K562 (cell line): ENCODE data around the gene TIPARP. TPM values are rescaled to one million over a fixed set of nuclear protein-coding genes. Genes with fewer than 3 reads are reported as not detected.

Experiments
- ATAC-seq: fragments of 200-7000 bp; cut with Tn5 transposase; 3 replicates; pipeline ENCODE4 v1.9.1; 2020; ENCODE audit warnings: moderate library complexity
- BruUV-seq: library from RNA; stranded (reverse); fragments of 400-500 nt; replicated peaks from 2 replicates; lab custom pipeline; 2021; lab: Mats Ljungman, UMichigan
- CTCF ChIA-PET: fragments of 300-600 bp; formaldehyde crosslinking; extraction: SDS; loops from one replicate; lab custom pipeline; 2021; ENCODE audit warnings: low intra/inter-chr PET ratio; lab: Yijun Ruan, JAX
- POLR2A ChIA-PET: fragments of 300-600, 350-650 bp; sonication (Branson Sonifier 250); formaldehyde crosslinking; extraction: SDS; loops from one replicate; lab custom pipeline; 2021; ENCODE audit warnings: antibody characterized with exemption, inconsistent platforms; lab: Yijun Ruan, JAX
- DNase-seq, 4 experiments: peaks; one replicate each; pipeline versions ENCODE4 v3.0.0 to v3.0.0-alpha.2; 2011 to 2018; ENCODE audit warnings: low spot score in 3 of 4, mixed read lengths in 3 of 4; ENCODE audit errors: extremely low read depth in 1 of 4
- FAIRE-seq: peaks from 2 replicates; lab custom pipeline; 2011; peaks lifted over from hg19 to GRCh38; lab: Jason Lieb, UNC
- H2AFZ ChIP-seq: 2 replicates; pipeline ENCODE4 v1.6.0; 2011; ENCODE audit warnings: low read depth, low read length, control low read depth, inconsistent platforms
- H3K27ac ChIP-seq: fragments of 200-600 bp; 3 replicates; pipeline ENCODE4 v1.8.0; 2011; ENCODE audit warnings: low read depth, mild to moderate bottlenecking, control low read depth, inconsistent platforms, low read length, moderate library complexity, mixed read lengths; ENCODE audit errors: extremely low read depth
- H3K27me3 ChIP-seq, 2 experiments: fragments of 300-600 bp in 1 of 2; 2 replicates in 1 of 2; 3 replicates in 1 of 2; pipeline versions ENCODE4 v1.6.0 to v1.8.0; 2011; ENCODE audit warnings: inconsistent platforms in 2 of 2, low read length in 2 of 2, mild to moderate bottlenecking in 1 of 2, mixed read lengths in 1 of 2, moderate library complexity in 1 of 2; ENCODE audit not compliant: control insufficient read depth in 2 of 2, insufficient read depth in 2 of 2
- H3K36me3 ChIP-seq: fragments of 300-600 bp; 3 replicates; pipeline ENCODE4 v1.8.0; 2011; ENCODE audit warnings: mild to moderate bottlenecking, low read length, inconsistent platforms; ENCODE audit not compliant: control insufficient read depth, insufficient read depth
- H3K4me1 ChIP-seq, 2 experiments: fragments of 200-600 bp in 1 of 2; replicated peaks in 1 of 2; 2 replicates in 1 of 2; 3 replicates in 1 of 2; pipeline versions ENCODE4 v1.5.1 to v1.8.0; 2011; ENCODE audit warnings: inconsistent platforms in 2 of 2, low read length in 2 of 2, mild to moderate bottlenecking in 1 of 2, mixed read lengths in 1 of 2, moderate library complexity in 1 of 2; ENCODE audit not compliant: control insufficient read depth in 2 of 2, insufficient read depth in 2 of 2
- H3K4me2 ChIP-seq: 2 replicates; pipeline ENCODE4 v1.6.1; 2011; ENCODE audit warnings: low read length, control low read depth, inconsistent platforms, mixed read lengths; ENCODE audit not compliant: insufficient read depth
- H3K4me3 ChIP-seq: fragments of 200-600 bp; sonication (generic), shearing (Covaris generic); 2 replicates; pipeline ENCODE4 v1.5.1; 2016; ENCODE audit warnings: control low read depth, inconsistent platforms
- H3K79me2 ChIP-seq: fragments of 200-600 bp; 3 replicates; pipeline ENCODE4 v1.8.0; 2011; ENCODE audit warnings: low read length, inconsistent platforms; ENCODE audit not compliant: control insufficient read depth, insufficient read depth
- H3K9ac ChIP-seq, 2 experiments: 2 replicates each; pipeline versions ENCODE4 v1.6.0 to v1.6.1; 2011; ENCODE audit warnings: low read depth in 2 of 2, low read length in 2 of 2, control low read depth in 1 of 2, inconsistent platforms in 1 of 2, mild to moderate bottlenecking in 1 of 2, mixed read lengths in 1 of 2; ENCODE audit not compliant: insufficient read depth in 1 of 2
- H3K9me1 ChIP-seq: one replicate; pipeline ENCODE4 v1.6.0; 2011; ENCODE audit warnings: inconsistent platforms, mild to moderate bottlenecking, low read length, moderate library complexity; ENCODE audit not compliant: control insufficient read depth, insufficient read depth
- H3K9me3 ChIP-seq: replicated peaks from 2 replicates; pipeline ENCODE4 v1.5.1; 2011; ENCODE audit warnings: low read depth, low read length, inconsistent platforms; ENCODE audit not compliant: control insufficient read depth, insufficient read depth
- H4K20me1 ChIP-seq: replicated peaks from 2 replicates; pipeline ENCODE4 v1.6.1; 2011; ENCODE audit warnings: low read length, inconsistent platforms, mixed read lengths; ENCODE audit not compliant: control insufficient read depth, insufficient read depth
- BCOR ChIP-seq: fragments of 450-650 bp; IDR thresholded peaks from 2 replicates; pipeline ENCODE4 v1.6.1; 2016
- EP300 ChIP-seq: IDR thresholded peaks from 2 replicates; pipeline ENCODE4 v1.6.1; 2012; ENCODE audit warnings: low read length, improper control_type of control experiment
- HCFC1 ChIP-seq: IDR thresholded peaks from 2 replicates; pipeline ENCODE4 v1.6.1; 2012; ENCODE audit warnings: low read depth, low read length, improper control_type of control experiment
- HNRNPH1 ChIP-seq: fragments of 200-400 bp; formaldehyde crosslinking; optimal IDR thresholded peaks from 2 replicates; pipeline ENCODE3; 2017; ENCODE audit warnings: low read depth, mild to moderate bottlenecking, low read length, moderate library complexity
- KAT8 ChIP-seq: fragments of 450-650 bp; IDR thresholded peaks from 2 replicates; pipeline ENCODE4 v1.6.1; 2016; ENCODE audit warnings: low read depth, mild to moderate bottlenecking
- LEF1 ChIP-seq: fragments of 450-650 bp; IDR thresholded peaks from 2 replicates; pipeline ENCODE4 v1.6.1; 2016; ENCODE audit warnings: mild to moderate bottlenecking
- MED1 ChIP-seq: sonication (generic); formaldehyde crosslinking; IDR thresholded peaks from 2 replicates; pipeline ENCODE4 v1.8.1; 2023; ENCODE audit warnings: missing genetic modification reagents, borderline replicate concordance
- NCOA2 ChIP-seq, 2 experiments: fragments of 450-650 bp; IDR thresholded peaks; 2 replicates each; pipeline ENCODE4 v1.6.1; 2018; ENCODE audit warnings: mild to moderate bottlenecking in 2 of 2, moderate library complexity in 1 of 2; ENCODE audit not compliant: partially characterized antibody in 2 of 2
- POLR2B ChIP-seq: fragments of 450-650 bp; IDR thresholded peaks from 2 replicates; pipeline ENCODE4 v1.6.1; 2018; ENCODE audit warnings: low read depth; ENCODE audit not compliant: partially characterized antibody
- PRMT5 ChIP-seq: sonication (generic); formaldehyde crosslinking; IDR thresholded peaks from 2 replicates; pipeline ENCODE4 v1.5.0; 2020; ENCODE audit warnings: missing genetic modification reagents
- RCOR1 ChIP-seq, 2 experiments: IDR thresholded peaks; 2 replicates each; pipeline ENCODE4 v1.6.1; 2012; ENCODE audit warnings: low read depth in 2 of 2, low read length in 2 of 2, borderline replicate concordance in 1 of 2, improper control_type of control experiment in 1 of 2
- ZFPM2 ChIP-seq: fragments of 250-450 bp; sonication (Bioruptor Pico); IDR thresholded peaks from 2 replicates; pipeline ENCODE4 v1.5.1; 2022; ENCODE audit warnings: mild to moderate bottlenecking
- ZNF140 ChIP-seq: fragments of 250-450 bp; sonication (Bioruptor Pico); IDR thresholded peaks from 2 replicates; pipeline ENCODE4 v1.8.0; 2021; ENCODE audit warnings: moderate library complexity, mild to moderate bottlenecking, inconsistent platforms
- ZNF444 ChIP-seq: fragments of 250-450 bp; sonication (Bioruptor Pico); IDR thresholded peaks from 2 replicates; pipeline ENCODE4 v1.4.0; 2020; ENCODE audit warnings: mild to moderate bottlenecking, moderate library complexity
- WGBS: fragments of 100-300 bp; shearing (Covaris generic); methylation state at CpG from one replicate; pipeline ENCODE4 v1.1.6; 2016; ENCODE audit warnings: low coverage, mixed read lengths; ENCODE audit not compliant: insufficient coverage; ENCODE audit errors: missing lambda C conversion rate; 5-methylcytosine and 5-hydroxymethylcytosine counted together
- in situ Hi-C: fragments of 300-500 bp; cut with MboI; formaldehyde crosslinking; loops from 4 replicates; pipeline ENCODE4 v1.15.0; 2018; ENCODE audit warnings: inconsistent platforms, mixed read lengths
- intact Hi-C: fragments of 100-400 bp; cut with micrococcal nuclease; formaldehyde crosslinking; loops from 2 replicates; pipeline ENCODE4 v1.14.2; 2022
- polyA plus RNA-seq, 8 experiments: library from polyadenylated mRNA; depleted of rRNA in 4 of 8; stranded (reverse) in 5 of 8; unstranded in 3 of 8; fragments of >200 nt; fragmentation: Nextera tagmentation in 2 of 8; fragmentation: Illumina TruSeq in 1 of 8; extraction: Ambion mirVana in 2 of 8; extraction: Trizol in 1 of 8; gene quantifications; 2 replicates each; pipeline versions ENCODE4 v1.2.1 to v1.2.3, GENCODE V29; 2011 to 2014; ENCODE audit warnings: inconsistent platforms in 1 of 8, missing spikeins in 1 of 8
- total RNA-seq, 7 experiments: library from RNA; depleted of rRNA in 6 of 7; stranded (reverse); fragments of >200 nt in 6 of 7; fragmentation: Illumina TruSeq in 2 of 7; extraction: Trizol in 2 of 7; gene quantifications; 2 replicates each; pipeline versions ENCODE4 v1.2.1 to v1.2.3, GENCODE V29; 2011 to 2021; ENCODE audit warnings: low replicate concordance in 1 of 7
- TF ChIP-seq, protein P1 (sequence below): sonication (generic); formaldehyde crosslinking; IDR thresholded peaks from 2 replicates; pipeline ENCODE4 v1.8.0; 2023; ENCODE audit warnings: mild to moderate bottlenecking, missing genetic modification reagents
- TF ChIP-seq, protein P2 (sequence below): IDR thresholded peaks from 3 replicates; pipeline ENCODE4 v1.6.1; 2011; ENCODE audit warnings: borderline replicate concordance, mild to moderate bottlenecking; ENCODE audit not compliant: insufficient read length, insufficient read depth
- TF ChIP-seq, protein P3 (sequence below), 2 experiments: fragments of 200-800 bp in 1 of 2; sonication (Bioruptor generic) in 1 of 2; sonication (generic) in 1 of 2; formaldehyde crosslinking in 1 of 2; IDR thresholded peaks in 1 of 2; conservative IDR thresholded peaks in 1 of 2; 2 replicates each; pipeline versions ENCODE4 v1.5.0 to v1.6.1; 2016 to 2020; ENCODE audit warnings: missing compliant biosample characterization in 1 of 2, missing genetic modification characterization in 1 of 2, missing genetic modification reagents in 1 of 2

TIPARP gene
- total and polyA plus RNA-seq, 9 of the 15 experiments (the other 6 are each of a cell fraction or from before 2014, with no cell fraction given): 2.4 to 29.4 (median 15.1) TPM

DNA sequence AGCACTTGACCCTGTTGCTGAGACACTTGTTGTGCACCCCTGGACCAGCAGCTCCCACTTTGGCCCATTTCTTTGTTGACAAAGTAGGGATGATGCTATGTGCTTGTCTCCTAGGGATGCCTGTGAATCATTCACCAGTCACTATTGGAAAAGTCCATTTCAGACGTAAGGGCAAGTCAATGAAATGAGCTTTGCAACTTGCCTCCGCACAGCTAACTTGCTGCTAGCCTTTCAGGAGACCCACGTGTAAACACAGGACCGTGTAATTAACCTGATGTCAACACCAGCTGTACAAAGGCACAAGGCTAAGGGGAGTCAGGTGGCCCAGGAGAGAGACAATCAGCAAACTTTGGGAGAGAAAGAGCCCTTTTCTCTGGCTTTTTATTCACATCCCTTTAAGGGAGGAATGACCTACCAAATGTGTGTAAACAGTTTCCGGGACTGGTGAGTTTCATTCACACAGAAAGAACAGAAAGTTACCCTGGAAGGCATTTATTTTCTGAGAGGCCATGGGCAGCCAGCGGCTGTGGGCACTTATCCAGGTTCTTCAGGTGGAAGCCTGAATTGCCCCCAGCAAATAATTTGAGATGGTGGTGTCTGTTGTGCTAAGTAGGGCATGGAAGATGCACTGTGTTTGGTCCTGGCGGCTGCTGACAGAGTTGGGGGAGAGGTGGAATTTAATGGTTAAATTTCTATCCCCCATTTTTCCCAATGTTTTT lies 54.0 kb downstream of the TIPARP start:
- WGBS: 20% methylated on average over 7 of the region's 7 CpGs
- no peaks in the 10 kb centered on the region for H3K9me3 ChIP-seq
- no peaks in the 10 kb centered on the region for H3K9me1 ChIP-seq
- no TSS peak for BruUV-seq
- ChIA-PET POLR2A (interaction anchor here (1.2 kb wide), 1 partner anchor 19 kb away, joined by 3 read pairs; no protein-coding TSS in a partner anchor), CTCF (no interaction called here)
- FAIRE-seq: no peak
- H3K79me2 ChIP-seq: no peaks in the 10 kb centered on the region
- H2AFZ ChIP-seq: peak overlapping the region; percentile 27; the same call in 1 of the 2 replicates
- in situ Hi-C loops: no loop called here
- H4K20me1 ChIP-seq: no peaks in the 10 kb centered on the region
- no peak for ATAC-seq
- no peak overlapping the region for H3K4me3 ChIP-seq
- H3K4me2 ChIP-seq: no peak overlapping the region
- H3K27me3 ChIP-seq: no peaks in the 10 kb centered on the region
- H3K27ac ChIP-seq: no peak overlapping the region
- intact Hi-C loops: no loop called here
- DNase-seq: no peak
- H3K9ac ChIP-seq: no peak overlapping the region
- no peaks in the 10 kb centered on the region for H3K36me3 ChIP-seq
- H3K4me1 ChIP-seq: no peaks in the 10 kb centered on the region; a peak in 1 of 5 replicates
- TF ChIP-seq NCOA2 (IDR thresholded peaks at IDR 0.05; ENCODE audit: partially characterized antibody in 2 of 2) (no peak), MED1 (CRISPR knock-in tag) (no peak), HNRNPH1 (no peak), ZNF444 (CRISPR knock-in tag) (no peak), LEF1 (no peak), BCOR (no peak), HCFC1 (no peak), EP300 (no peak), POLR2B (no peak), KAT8 (no peak), ZNF140 (CRISPR knock-in tag) (no peak), PRMT5 (CRISPR knock-in tag) (no peak), ZFPM2 (no peak), RCOR1 (IDR thresholded peaks at IDR 0.05; ENCODE audit: borderline replicate concordance in 1 of 2, low read depth in 2 of 2, low read length in 2 of 2) (no peak)
- TF ChIP-seq, protein P1, sequence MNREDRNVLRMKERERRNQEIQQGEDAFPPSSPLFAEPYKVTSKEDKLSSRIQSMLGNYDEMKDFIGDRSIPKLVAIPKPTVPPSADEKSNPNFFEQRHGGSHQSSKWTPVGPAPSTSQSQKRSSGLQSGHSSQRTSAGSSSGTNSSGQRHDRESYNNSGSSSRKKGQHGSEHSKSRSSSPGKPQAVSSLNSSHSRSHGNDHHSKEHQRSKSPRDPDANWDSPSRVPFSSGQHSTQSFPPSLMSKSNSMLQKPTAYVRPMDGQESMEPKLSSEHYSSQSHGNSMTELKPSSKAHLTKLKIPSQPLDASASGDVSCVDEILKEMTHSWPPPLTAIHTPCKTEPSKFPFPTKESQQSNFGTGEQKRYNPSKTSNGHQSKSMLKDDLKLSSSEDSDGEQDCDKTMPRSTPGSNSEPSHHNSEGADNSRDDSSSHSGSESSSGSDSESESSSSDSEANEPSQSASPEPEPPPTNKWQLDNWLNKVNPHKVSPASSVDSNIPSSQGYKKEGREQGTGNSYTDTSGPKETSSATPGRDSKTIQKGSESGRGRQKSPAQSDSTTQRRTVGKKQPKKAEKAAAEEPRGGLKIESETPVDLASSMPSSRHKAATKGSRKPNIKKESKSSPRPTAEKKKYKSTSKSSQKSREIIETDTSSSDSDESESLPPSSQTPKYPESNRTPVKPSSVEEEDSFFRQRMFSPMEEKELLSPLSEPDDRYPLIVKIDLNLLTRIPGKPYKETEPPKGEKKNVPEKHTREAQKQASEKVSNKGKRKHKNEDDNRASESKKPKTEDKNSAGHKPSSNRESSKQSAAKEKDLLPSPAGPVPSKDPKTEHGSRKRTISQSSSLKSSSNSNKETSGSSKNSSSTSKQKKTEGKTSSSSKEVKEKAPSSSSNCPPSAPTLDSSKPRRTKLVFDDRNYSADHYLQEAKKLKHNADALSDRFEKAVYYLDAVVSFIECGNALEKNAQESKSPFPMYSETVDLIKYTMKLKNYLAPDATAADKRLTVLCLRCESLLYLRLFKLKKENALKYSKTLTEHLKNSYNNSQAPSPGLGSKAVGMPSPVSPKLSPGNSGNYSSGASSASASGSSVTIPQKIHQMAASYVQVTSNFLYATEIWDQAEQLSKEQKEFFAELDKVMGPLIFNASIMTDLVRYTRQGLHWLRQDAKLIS (CRISPR knock-in tag): no peak
- TF ChIP-seq, protein P2, sequence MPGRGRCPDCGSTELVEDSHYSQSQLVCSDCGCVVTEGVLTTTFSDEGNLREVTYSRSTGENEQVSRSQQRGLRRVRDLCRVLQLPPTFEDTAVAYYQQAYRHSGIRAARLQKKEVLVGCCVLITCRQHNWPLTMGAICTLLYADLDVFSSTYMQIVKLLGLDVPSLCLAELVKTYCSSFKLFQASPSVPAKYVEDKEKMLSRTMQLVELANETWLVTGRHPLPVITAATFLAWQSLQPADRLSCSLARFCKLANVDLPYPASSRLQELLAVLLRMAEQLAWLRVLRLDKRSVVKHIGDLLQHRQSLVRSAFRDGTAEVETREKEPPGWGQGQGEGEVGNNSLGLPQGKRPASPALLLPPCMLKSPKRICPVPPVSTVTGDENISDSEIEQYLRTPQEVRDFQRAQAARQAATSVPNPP: no peak
- TF ChIP-seq, protein P3, sequence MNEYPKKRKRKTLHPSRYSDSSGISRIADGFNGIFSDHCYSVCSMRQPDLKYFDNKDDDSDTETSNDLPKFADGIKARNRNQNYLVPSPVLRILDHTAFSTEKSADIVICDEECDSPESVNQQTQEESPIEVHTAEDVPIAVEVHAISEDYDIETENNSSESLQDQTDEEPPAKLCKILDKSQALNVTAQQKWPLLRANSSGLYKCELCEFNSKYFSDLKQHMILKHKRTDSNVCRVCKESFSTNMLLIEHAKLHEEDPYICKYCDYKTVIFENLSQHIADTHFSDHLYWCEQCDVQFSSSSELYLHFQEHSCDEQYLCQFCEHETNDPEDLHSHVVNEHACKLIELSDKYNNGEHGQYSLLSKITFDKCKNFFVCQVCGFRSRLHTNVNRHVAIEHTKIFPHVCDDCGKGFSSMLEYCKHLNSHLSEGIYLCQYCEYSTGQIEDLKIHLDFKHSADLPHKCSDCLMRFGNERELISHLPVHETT (CRISPR knock-in tag; conservative IDR thresholded peaks at IDR 0.05 in 1 of 2, IDR thresholded peaks at IDR 0.05 in 1 of 2): no peak
